NB4 (cell line): ENCODE results near the gene CLCA4.

Experiments
- CTCF ChIP-seq: IDR thresholded peaks from one replicate; pipeline ENCODE4 v1.5.1; 2012; ENCODE audit warnings: low read depth, low read length
- MAX ChIP-seq: IDR thresholded peaks from 2 replicates; pipeline ENCODE4 v1.6.1; 2011; ENCODE audit warnings: low read depth, low read length
- MYC ChIP-seq: IDR thresholded peaks from 2 replicates; pipeline ENCODE4 v1.6.1; 2011; ENCODE audit warnings: low read depth, low read length
- POLR2A ChIP-seq: IDR thresholded peaks from 2 replicates; pipeline ENCODE4 v1.6.1; 2011; ENCODE audit warnings: mild to moderate bottlenecking; ENCODE audit not compliant: insufficient read length; ENCODE audit errors: extremely low read depth

DNA sequence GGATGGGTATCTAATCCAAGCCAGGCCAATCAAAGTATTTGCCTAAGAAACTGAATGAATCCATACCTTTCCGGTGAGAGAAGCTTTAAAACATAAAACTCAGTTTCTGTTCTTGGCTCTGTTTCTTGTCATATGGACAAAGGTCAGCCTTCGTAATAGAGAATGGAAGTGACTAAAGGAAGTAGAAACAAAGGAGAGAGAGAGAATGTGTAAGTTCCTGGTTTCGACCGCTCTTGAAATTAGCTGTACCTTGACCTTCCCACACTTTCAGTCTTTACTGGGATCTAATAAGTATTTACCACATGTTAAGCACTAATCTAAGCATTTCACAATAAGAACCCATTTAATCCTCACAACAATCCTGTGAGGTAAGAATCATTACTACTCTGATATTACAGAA lies 19.6 kb upstream of the CLCA4 start:
- no peak for TF ChIP-seq CTCF
- no peak for TF ChIP-seq POLR2A
- no peak for TF ChIP-seq MAX
- no peak for TF ChIP-seq MYC
